Ramos (cell line): ENCODE data around the gene FAM98A.

Source experiments
- in situ Hi-C: fragments of 300-500 bp; cut with MboI; formaldehyde crosslinking; loops from one replicate; pipeline ENCODE4 v1.14.3; 2022; ENCODE audit warnings: low sequenced_read_pairs; ENCODE audit not compliant: unreplicated experiment

FAM98A gene

DNA sequence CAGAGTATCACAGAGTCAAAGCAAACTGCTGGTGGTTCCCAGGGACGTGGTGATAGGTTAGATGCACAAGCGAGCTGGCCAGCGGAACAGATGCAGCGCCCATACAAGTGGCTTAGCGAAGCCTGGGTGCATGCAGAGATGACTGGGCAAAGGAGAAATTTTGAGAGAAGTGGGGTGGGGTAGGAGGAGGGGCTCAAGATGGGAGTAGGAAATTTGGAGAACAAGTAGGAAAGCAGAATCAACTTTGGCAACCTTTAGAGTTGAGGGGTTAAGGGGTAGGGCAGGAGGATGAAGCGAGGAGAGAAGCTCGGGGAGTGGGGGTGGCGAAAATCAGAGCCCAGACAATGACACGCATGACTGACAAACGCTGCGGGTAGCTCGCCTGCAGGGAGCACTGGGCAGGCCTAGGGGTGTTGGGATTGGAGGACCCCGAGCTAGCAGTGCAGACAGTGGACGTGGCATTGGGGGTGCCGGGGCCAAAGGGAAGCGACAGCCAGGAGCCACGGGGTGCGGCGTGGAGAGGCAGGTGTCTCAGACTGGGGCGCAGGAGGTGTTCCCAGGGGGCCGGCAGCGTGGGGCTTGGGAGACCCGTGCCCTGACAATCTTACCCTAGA lies 431 bp downstream of the FAM98A start:
- in situ Hi-C loops = loop anchor here (25.0 kb wide), 3 partner anchors 511 to 836 kb away; partner anchors contain the start of gene LTBP1

DNA sequence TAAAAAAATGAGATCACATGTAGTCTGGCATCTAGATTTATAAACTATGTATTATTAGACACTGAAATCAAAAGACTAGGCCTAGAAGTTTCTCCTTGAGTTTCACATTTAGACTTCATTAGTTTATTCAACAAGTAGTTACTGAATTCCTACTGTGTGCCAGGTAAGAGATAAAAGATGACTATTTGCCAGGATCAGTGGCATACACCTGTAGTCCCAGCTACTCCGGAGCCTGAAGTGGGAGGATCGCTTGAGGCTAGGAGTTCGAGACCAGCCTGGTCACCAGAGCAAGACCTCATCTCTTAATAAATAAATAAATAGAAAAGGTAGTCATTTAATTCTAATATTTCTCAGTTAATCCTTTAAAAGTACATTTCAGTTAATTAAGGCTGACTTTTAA lies 2.1 kb downstream of the FAM98A start:
- in situ Hi-C loops = loop anchor here (25.0 kb wide), 3 partner anchors 510 to 835 kb away; partner anchors contain the start of gene LTBP1

DNA sequence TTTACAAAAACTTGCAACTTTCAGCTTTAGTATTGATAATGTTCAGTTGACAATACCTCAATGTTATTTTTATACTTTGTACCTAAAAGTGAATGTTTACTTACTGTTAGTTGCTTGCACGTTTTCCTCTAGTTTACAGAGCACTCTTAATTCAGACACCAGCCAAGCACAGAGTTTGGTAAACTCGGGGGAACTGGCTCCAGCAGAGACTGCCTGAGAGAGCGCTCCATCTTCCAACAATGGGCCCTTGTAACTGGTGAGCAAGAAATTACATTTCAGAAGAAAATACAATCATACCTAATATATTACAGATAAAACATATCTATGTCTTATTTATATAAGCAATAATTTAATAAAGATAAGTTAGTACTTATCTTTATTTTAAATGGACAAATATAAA lies 3.7 kb downstream of the FAM98A start:
- in situ Hi-C loops = loop anchor here (25.0 kb wide), 3 partner anchors 508 to 833 kb away; partner anchors contain the start of gene LTBP1

- in situ Hi-C loops = loop anchor here (25.0 kb wide), 3 partner anchors 502 to 827 kb away; partner anchors contain the start of gene LTBP1
These were observed 9.7 kb downstream of the FAM98A start for GRCh38 chr2:33589444-33589843.

GRCh38 chr2:33588232-33588631 lies 10.9 kb downstream of the FAM98A start:
- in situ Hi-C loops = loop anchor here (25.0 kb wide), 3 partner anchors 501 to 826 kb away; partner anchors contain the start of gene LTBP1

- in situ Hi-C loops = loop anchor here (25.0 kb wide), 3 partner anchors 499 to 824 kb away; partner anchors contain the start of gene LTBP1
These were observed 12.3 kb downstream of the FAM98A start for GRCh38 chr2:33586766-33587165.

GRCh38 chr2:33583194-33583938 lies 15.7 kb downstream of the FAM98A start:
- in situ Hi-C loops = loop anchor here (25.0 kb wide), 3 partner anchors 496 to 821 kb away; partner anchors contain the start of gene LTBP1

DNA sequence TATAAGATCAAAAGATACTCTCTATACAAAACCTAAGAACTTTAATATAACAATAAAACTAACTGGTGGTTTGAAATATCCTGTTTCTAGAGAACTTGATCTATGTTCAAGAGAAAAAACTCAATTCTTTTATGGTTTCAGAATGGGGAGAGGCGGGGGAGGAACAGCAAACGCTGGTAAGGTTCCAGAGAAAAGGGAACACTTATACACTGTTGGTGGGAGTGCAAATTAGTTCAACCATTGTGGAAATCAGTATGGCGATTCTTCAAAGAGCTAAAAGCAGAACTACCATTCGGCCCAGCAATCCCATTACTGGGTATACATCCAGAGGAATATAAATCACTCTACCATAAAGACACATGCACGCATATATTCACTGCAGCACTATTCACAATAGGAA lies 17.2 kb downstream of the FAM98A start:
- in situ Hi-C loops = loop anchor here (25.0 kb wide), 3 partner anchors 495 to 820 kb away; partner anchors contain the start of gene LTBP1

DNA sequence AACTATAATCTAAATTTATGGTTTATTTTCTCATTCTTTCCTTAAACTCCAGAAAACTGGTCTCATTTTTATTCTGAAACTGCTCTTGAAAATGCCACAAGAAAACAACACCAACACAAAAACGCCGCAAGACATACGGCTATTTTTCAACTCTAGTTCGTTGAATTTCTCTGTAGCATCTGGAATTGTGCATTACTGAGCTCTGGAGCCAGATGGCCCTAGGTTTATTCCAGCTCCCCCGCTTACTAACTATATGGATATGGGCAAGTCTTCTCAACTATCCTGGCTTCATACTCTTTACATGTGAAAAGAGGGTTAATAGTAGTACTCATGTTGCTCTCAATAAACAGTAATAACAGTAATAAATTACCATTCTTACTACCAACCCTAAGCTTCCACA lies 19.9 kb downstream of the FAM98A start:
- in situ Hi-C loops = loop anchor here (10.0 to 25.0 kb wide), 4 partner anchors 104 to 817 kb away; partner anchors contain the start of genes LTBP1 and RASGRP3

DNA sequence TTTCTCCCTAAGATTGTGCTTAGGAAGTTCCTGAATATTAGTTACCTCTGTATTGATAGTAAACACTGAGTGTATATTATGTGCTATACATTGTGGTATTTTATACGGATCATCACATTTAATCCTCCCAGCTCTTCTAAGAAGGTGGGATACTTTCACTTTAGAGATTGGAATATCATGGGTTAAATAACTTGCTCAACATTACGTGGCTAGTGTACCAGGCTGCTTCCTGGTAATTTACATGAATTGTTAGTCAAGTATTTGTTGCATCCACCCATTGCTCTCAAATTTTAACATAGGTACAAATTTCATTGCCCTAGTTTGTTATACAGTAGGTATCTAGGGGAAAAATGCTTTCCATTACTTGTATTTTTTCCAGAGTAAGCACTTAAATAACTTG lies 21.4 kb downstream of the FAM98A start:
- in situ Hi-C loops = loop anchor here (10.0 to 25.0 kb wide), 4 partner anchors 103 to 815 kb away; partner anchors contain the start of genes LTBP1 and RASGRP3

DNA sequence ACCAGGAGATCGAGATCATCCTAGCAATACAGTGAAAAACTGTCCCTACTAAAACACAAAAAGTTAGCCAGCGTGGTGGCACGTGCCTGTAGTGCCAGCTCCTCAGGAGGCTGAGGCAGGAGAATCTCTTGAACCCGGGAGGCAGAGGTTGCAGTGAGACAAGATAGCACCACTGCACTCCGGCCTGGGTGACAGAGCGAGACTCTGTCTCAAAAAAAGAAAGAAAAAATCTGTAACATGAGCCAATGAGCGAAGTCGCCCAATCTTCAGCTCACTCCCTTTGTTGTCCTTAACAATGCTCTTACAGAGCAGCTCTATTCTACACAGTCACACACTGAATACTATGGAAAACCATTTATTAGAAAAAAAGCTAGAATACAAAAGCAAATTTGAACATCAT lies 22.0 kb downstream of the FAM98A start:
- in situ Hi-C loops = loop anchor here (10.0 to 25.0 kb wide), 4 partner anchors 102 to 815 kb away; partner anchors contain the start of genes LTBP1 and RASGRP3

DNA sequence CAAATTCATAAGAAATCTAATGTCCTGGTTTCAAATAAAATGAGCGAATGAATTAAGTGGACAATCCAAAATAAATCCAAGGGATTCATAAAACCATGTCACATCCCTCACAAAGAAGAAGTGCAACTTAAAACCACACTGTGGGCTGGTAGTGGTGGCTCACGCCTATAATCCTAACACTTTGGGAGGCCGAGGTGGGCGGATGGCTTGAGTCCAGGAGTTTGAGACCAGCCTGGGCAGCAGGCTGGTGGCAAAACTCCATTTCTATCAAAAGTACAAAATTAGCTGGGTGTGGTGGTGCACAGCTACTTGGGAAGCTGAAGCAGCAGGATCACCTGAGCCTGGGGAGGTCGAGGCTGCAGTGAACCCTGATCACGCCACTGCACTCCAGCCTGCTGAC lies 25.4 kb downstream of the FAM98A start:
- in situ Hi-C loops = loop anchor here (10.0 kb wide), 1 partner anchor 99 kb away; the partner anchor contains the start of gene RASGRP3

DNA sequence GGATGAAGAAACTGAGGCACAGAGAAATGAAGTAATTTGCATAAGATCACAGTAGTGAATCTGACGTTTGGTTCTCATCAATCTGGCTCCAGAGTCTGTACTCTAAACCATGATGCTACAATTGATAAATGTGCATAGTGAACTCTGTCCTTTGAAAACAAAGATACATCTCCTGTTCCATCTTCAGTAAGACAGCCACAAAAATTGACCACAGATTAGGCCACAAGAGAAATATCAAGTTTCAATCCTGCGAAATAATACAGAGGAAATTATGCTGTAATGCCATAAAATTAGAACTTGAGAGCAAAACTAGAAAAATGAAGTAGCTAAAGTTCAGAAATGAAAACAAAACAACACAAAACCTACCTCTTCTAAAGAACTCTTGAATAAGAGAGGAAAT lies 28.4 kb downstream of the FAM98A start:
- in situ Hi-C loops = loop anchor here (10.0 kb wide), 1 partner anchor 96 kb away; the partner anchor contains the start of gene RASGRP3

DNA sequence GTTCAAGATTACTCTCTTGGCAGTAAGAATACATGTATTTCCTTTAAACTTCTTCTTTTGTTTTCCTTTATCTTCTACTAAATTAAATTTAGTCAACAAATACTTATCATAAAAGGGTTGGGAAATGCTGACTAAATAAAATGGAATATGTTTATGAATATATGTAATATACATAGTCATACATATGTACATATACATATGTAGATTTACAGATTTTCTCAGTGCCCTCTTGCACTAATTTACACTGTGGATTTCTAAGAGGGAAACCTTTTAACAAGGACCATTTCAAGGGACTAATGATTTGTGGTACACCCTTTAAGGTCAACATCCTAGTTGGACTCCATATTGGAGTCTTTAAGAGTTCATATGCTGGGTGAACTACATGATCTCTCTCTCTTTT lies 37.2 kb downstream of the FAM98A start:
- in situ Hi-C loops = no loop called here

GRCh38 chr2:33560017-33560416 lies 39.1 kb downstream of the FAM98A start:
- in situ Hi-C loops = no loop called here

DNA sequence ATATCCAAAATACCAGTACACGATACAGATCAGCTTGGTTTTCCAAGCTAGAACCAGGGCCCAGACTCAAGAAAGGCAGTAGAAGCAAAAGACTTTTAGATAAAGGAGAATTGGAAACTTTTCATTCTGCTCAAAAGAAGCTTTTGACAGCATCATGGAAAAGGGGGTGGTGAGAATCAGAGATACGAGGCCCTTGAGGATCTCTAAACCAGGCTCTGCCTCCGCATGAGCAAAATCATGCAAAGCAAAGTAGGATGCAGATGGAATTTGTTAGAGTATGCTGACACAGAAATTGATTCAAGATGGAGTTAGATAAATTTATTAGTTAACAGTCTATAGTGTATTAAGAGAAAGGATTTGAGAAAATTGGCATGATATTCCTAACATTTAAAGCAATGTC lies 39.8 kb downstream of the FAM98A start:
- in situ Hi-C loops = no loop called here

DNA sequence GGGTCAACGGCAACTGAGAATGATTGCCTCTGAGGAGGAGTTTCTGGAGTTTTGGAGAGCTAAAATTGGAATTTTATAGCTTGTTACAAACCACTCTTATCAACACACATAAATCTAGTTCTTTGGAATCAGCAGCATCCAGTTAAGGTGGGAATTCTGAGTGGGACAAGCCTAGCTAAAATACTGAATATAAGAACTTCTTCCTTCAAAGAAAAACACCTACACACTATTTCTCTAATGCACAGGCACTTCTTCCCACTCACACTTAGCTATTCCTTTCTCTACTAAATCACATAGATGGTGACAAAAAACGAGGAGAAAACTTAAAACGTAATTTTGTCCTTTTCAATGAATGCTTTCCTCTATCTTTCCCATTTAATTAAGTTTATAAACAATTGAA lies 43.4 kb downstream of the FAM98A start:
- in situ Hi-C loops = no loop called here

GRCh38 chr2:33552758-33553461 lies 46.2 kb downstream of the FAM98A start:
- in situ Hi-C loops = no loop called here

- in situ Hi-C loops = no loop called here
These were observed 48.9 kb downstream of the FAM98A start for GRCh38 chr2:33550206-33550605.

- in situ Hi-C loops = no loop called here
These were observed 57.9 kb downstream of the FAM98A start for GRCh38 chr2:33541243-33541642.
